H9 (cell line): Measurements from ENCODE around the gene ILF2. TPM values are rescaled to one million over a fixed set of nuclear protein-coding genes. Genes with fewer than 3 reads are reported as not detected.

Source experiments
- DNase-seq: peaks from one replicate; pipeline ENCODE4 v3.0.0-alpha.2; 2017
- H2AFZ ChIP-seq: one replicate; pipeline ENCODE4 v1.6.1; 2013; ENCODE audit warnings: mild to moderate bottlenecking, low read length, control low read depth, moderate library complexity
- H2AK5ac ChIP-seq: 2 replicates; pipeline ENCODE4 v1.6.1; 2013; ENCODE audit warnings: low read length, control low read depth, mixed read lengths; ENCODE audit not compliant: insufficient read length
- H2BK120ac ChIP-seq: one replicate; pipeline ENCODE4 v1.6.1; 2013; ENCODE audit warnings: low read depth, mild to moderate bottlenecking, low read length, control low read depth, inconsistent platforms; ENCODE audit not compliant: poor library complexity, severe bottlenecking
- H2BK12ac ChIP-seq: 2 replicates; pipeline ENCODE4 v1.6.1; 2013; ENCODE audit warnings: low read length, control low read depth, mixed read lengths, low read depth; ENCODE audit not compliant: insufficient read length
- H2BK15ac ChIP-seq: 2 replicates; pipeline ENCODE4 v1.6.1; 2013; ENCODE audit warnings: low read depth, low read length, control low read depth
- H2BK20ac ChIP-seq: one replicate; pipeline ENCODE4 v1.6.1; 2013; ENCODE audit warnings: low read depth, mild to moderate bottlenecking, low read length, control low read depth, inconsistent platforms; ENCODE audit not compliant: poor library complexity, severe bottlenecking
- H2BK5ac ChIP-seq: 2 replicates; pipeline ENCODE4 v1.6.1; 2013; ENCODE audit warnings: low read length, control low read depth, mixed read lengths; ENCODE audit not compliant: insufficient read length
- H3K14ac ChIP-seq: 2 replicates; pipeline ENCODE4 v1.6.1; 2013; ENCODE audit warnings: low read length, control low read depth; ENCODE audit not compliant: insufficient read depth
- H3K18ac ChIP-seq: 2 replicates; pipeline ENCODE4 v1.6.1; 2013; ENCODE audit warnings: low read depth, mild to moderate bottlenecking, mixed read lengths, low read length, control low read depth; ENCODE audit not compliant: insufficient read length
- H3K23ac ChIP-seq: 2 replicates; pipeline ENCODE4 v1.6.1; 2013; ENCODE audit warnings: low read length, control low read depth, mixed read lengths, low read depth; ENCODE audit not compliant: insufficient read length
- H3K23me2 ChIP-seq: 2 replicates; pipeline ENCODE4 v1.6.1; 2013; ENCODE audit warnings: low read depth, mild to moderate bottlenecking, mixed read lengths, low read length, control low read depth; ENCODE audit not compliant: insufficient read length, poor library complexity, severe bottlenecking
- H3K27ac ChIP-seq: 2 replicates; pipeline ENCODE4 v1.5.1; 2013; ENCODE audit warnings: low read length, control low read depth, mixed read lengths, low read depth; ENCODE audit not compliant: insufficient read length
- H3K27me3 ChIP-seq: 2 replicates; pipeline ENCODE4 v1.6.1; 2013; ENCODE audit warnings: low read length, control low read depth, inconsistent platforms; ENCODE audit not compliant: insufficient read depth
- H3K4ac ChIP-seq: 2 replicates; pipeline ENCODE4 v1.6.1; 2013; ENCODE audit warnings: low read depth, mild to moderate bottlenecking, control low read depth, inconsistent platforms, low read length, moderate library complexity
- H3K4me1 ChIP-seq: 2 replicates; pipeline ENCODE4 v1.6.1; 2013; ENCODE audit warnings: low read length, control low read depth, inconsistent platforms; ENCODE audit not compliant: insufficient read depth
- H3K4me2 ChIP-seq: 2 replicates; pipeline ENCODE4 v1.6.1; 2013; ENCODE audit warnings: low read length, control low read depth, mixed read lengths; ENCODE audit not compliant: insufficient read length, insufficient read depth
- H3K56ac ChIP-seq: 2 replicates; pipeline ENCODE4 v1.6.1; 2013; ENCODE audit warnings: low read depth, mild to moderate bottlenecking, mixed read lengths, low read length, control low read depth; ENCODE audit not compliant: insufficient read length
- H3K79me1 ChIP-seq: 2 replicates; pipeline ENCODE4 v1.6.1; 2013; ENCODE audit warnings: low read depth, mild to moderate bottlenecking, moderate library complexity, low read length, control low read depth, inconsistent platforms; ENCODE audit not compliant: insufficient read depth, poor library complexity, severe bottlenecking
- H3K79me2 ChIP-seq: 2 replicates; pipeline ENCODE4 v1.6.1; 2013; ENCODE audit warnings: low read length, control low read depth, inconsistent platforms; ENCODE audit not compliant: insufficient read depth
- H3K9ac ChIP-seq: 2 replicates; pipeline ENCODE4 v1.6.1; 2013; ENCODE audit warnings: low read length, control low read depth, mixed read lengths; ENCODE audit not compliant: insufficient read length; ENCODE audit errors: extremely low read depth
- H3K9me3 ChIP-seq: one replicate; pipeline ENCODE4 v1.6.1; 2013; ENCODE audit warnings: low read depth, low read length, inconsistent platforms; ENCODE audit not compliant: control insufficient read depth
- H3T11ph ChIP-seq: one replicate; pipeline ENCODE4 v1.6.1; 2013; ENCODE audit warnings: mild to moderate bottlenecking, low read length, control low read depth, inconsistent platforms
- H4K20me1 ChIP-seq: one replicate; pipeline ENCODE4 v1.6.1; 2013; ENCODE audit not compliant: control insufficient read depth, insufficient read length, insufficient read depth
- H4K5ac ChIP-seq: 2 replicates; pipeline ENCODE4 v1.6.1; 2013; ENCODE audit warnings: low read depth, mild to moderate bottlenecking, mixed read lengths, low read length, control low read depth; ENCODE audit not compliant: insufficient read length
- H4K8ac ChIP-seq: replicated peaks from 2 replicates; pipeline ENCODE4 v1.6.1; 2013; ENCODE audit warnings: low read length, control low read depth, mixed read lengths, low read depth; ENCODE audit not compliant: insufficient read length
- H4K91ac ChIP-seq: 2 replicates; pipeline ENCODE4 v1.6.1; 2013; ENCODE audit warnings: low read depth, mild to moderate bottlenecking, moderate library complexity, mixed read lengths, low read length, control low read depth; ENCODE audit not compliant: insufficient read length
- H3K27ac Mint-ChIP-seq, 3 experiments: 2 replicates in 2 of 3; 3 replicates in 1 of 3; pipeline ENCODE4 v1.8.0; 2020 to 2021; ENCODE audit warnings: mixed read lengths in 3 of 3, mild to moderate bottlenecking in 1 of 3, moderate library complexity in 1 of 3
- H3K27me3 Mint-ChIP-seq: 2 replicates; pipeline ENCODE4 v1.8.0; 2021; ENCODE audit warnings: low read depth, mild to moderate bottlenecking, moderate library complexity, mixed read lengths
- H3K36me3 Mint-ChIP-seq, 3 experiments: 2 replicates in 2 of 3; 3 replicates in 1 of 3; pipeline ENCODE4 v1.8.0; 2020 to 2021; ENCODE audit warnings: low read depth in 3 of 3, mixed read lengths in 3 of 3; ENCODE audit not compliant: insufficient read depth in 1 of 3
- H3K4me1 Mint-ChIP-seq, 2 experiments: 2 replicates each; pipeline ENCODE4 v1.8.0; 2020; ENCODE audit warnings: mixed read lengths in 2 of 2
- H3K4me3 Mint-ChIP-seq, 2 experiments: 2 replicates in 1 of 2; 3 replicates in 1 of 2; pipeline ENCODE4 v1.8.0; 2020 to 2021; ENCODE audit warnings: mild to moderate bottlenecking in 2 of 2, mixed read lengths in 2 of 2, moderate library complexity in 1 of 2
- H3K9me3 Mint-ChIP-seq, 2 experiments: 2 replicates in 1 of 2; 3 replicates in 1 of 2; pipeline ENCODE4 v1.8.0; 2020; ENCODE audit warnings: mild to moderate bottlenecking in 2 of 2, mixed read lengths in 2 of 2, moderate library complexity in 1 of 2
- whole genome bisulfite sequencing: extraction: QIAGEN DNeasy Blood & Tissue Kit; methylation state at CpG from one replicate; pipeline ENCODE4 v1.1.7; 2013; ENCODE audit warnings: missing lambda C conversion rate, low lambda C conversion rate, mixed read lengths; ENCODE audit not compliant: insufficient read length; ENCODE audit errors: extremely low coverage; 5-methylcytosine and 5-hydroxymethylcytosine counted together
- total RNA-seq: library from RNA; stranded (reverse); gene quantifications from 2 replicates; pipeline ENCODE4 v1.2.1, GENCODE V29; 2021
- TF ChIP-seq, protein P1 (sequence below): fragments of 200-600 bp; sonication (generic); conservative IDR thresholded peaks from 3 replicates; pipeline ENCODE4 v1.8.0; 2021; ENCODE audit warnings: antibody characterized with exemption, mild to moderate bottlenecking

The ILF2 gene
- total RNA-seq, 1 experiment from 2014 or later, result 357 TPM

DNA sequence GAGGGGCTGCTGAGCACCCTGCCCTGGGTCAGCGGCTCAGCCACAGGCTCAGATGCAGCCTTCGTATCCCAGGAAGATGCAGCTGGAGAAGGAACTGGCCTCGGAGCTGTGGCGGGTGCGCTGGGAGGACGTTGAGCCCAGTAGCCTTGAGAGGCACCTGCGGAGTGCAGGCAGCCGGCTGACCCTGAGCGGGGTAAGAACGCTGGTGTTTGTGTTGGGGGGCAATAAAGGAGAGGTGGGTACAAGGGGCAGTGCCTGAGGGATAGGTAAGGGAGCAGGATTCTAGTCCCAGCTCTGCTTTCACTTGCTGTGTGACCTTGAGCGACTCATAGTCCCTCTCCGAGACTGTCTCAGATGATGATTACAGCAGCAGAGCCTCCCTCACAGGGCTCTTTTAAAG is 14.1 kb upstream of the ILF2 start:
- peaks cover 24% of the 10 kb centered on the region for H3K27me3 Mint-ChIP-seq
- H3K23ac ChIP-seq, result no peak overlapping the region
- H4K5ac ChIP-seq, result no peak overlapping the region
- no peak overlapping the region for H3K27ac ChIP-seq
- no peaks in the 10 kb centered on the region for H3K9me3 Mint-ChIP-seq
- no CpG with 5 or more reads among the region's 12 CpGs for WGBS
- H3K9me3 ChIP-seq, result no peaks in the 10 kb centered on the region
- no peaks in the 10 kb centered on the region for H3K79me1 ChIP-seq
- H3K4me1 ChIP-seq, result no peaks in the 10 kb centered on the region
- H3K4me3 Mint-ChIP-seq, result no peak overlapping the region
- no peak overlapping the region for H2BK5ac ChIP-seq
- no peak for DNase-seq
- no peaks in the 10 kb centered on the region for H3K79me2 ChIP-seq
- no peak overlapping the region for H3K18ac ChIP-seq
- H3K56ac ChIP-seq, result no peak overlapping the region
- no peak overlapping the region for H3K14ac ChIP-seq
- no peaks in the 10 kb centered on the region for H4K20me1 ChIP-seq
- peaks cover 4 to 37% (median 27%) of the 10 kb centered on the region in 3 experiments; a peak in 5 of 7 replicates for H3K36me3 Mint-ChIP-seq
- no peak overlapping the region for H3T11ph ChIP-seq
- no peak overlapping the region for H4K91ac ChIP-seq
- H3K4me1 Mint-ChIP-seq, result peaks cover 16 to 33% of the 10 kb centered on the region in 2 experiments
- H2BK12ac ChIP-seq, result no peak overlapping the region
- H3K4ac ChIP-seq, result no peak overlapping the region
- no peak overlapping the region for H2AK5ac ChIP-seq
- H3K27ac Mint-ChIP-seq, result no peak overlapping the region; a peak in 1 of 7 replicates
- peaks cover 5% of the 10 kb centered on the region for H3K23me2 ChIP-seq
- H2AFZ ChIP-seq, result no peak overlapping the region
- no peak overlapping the region for H2BK20ac ChIP-seq
- H3K9ac ChIP-seq, result no peak overlapping the region
- TF ChIP-seq, protein P1, sequence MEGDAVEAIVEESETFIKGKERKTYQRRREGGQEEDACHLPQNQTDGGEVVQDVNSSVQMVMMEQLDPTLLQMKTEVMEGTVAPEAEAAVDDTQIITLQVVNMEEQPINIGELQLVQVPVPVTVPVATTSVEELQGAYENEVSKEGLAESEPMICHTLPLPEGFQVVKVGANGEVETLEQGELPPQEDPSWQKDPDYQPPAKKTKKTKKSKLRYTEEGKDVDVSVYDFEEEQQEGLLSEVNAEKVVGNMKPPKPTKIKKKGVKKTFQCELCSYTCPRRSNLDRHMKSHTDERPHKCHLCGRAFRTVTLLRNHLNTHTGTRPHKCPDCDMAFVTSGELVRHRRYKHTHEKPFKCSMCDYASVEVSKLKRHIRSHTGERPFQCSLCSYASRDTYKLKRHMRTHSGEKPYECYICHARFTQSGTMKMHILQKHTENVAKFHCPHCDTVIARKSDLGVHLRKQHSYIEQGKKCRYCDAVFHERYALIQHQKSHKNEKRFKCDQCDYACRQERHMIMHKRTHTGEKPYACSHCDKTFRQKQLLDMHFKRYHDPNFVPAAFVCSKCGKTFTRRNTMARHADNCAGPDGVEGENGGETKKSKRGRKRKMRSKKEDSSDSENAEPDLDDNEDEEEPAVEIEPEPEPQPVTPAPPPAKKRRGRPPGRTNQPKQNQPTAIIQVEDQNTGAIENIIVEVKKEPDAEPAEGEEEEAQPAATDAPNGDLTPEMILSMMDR, result no peak
- H2BK120ac ChIP-seq, result no peak overlapping the region
- H4K8ac ChIP-seq, result no peak overlapping the region
- no peaks in the 10 kb centered on the region for H3K27me3 ChIP-seq
- no peak overlapping the region for H2BK15ac ChIP-seq
- H3K4me2 ChIP-seq, result no peak overlapping the region
